ENCODE results near the gene ZNF337.
"Not testable (repeated sequence)": the region's sequence is repeated elsewhere in the genome, so short reads cannot be mapped to it uniquely, and the experiment has no call there.

Gene ZNF337

DNA sequence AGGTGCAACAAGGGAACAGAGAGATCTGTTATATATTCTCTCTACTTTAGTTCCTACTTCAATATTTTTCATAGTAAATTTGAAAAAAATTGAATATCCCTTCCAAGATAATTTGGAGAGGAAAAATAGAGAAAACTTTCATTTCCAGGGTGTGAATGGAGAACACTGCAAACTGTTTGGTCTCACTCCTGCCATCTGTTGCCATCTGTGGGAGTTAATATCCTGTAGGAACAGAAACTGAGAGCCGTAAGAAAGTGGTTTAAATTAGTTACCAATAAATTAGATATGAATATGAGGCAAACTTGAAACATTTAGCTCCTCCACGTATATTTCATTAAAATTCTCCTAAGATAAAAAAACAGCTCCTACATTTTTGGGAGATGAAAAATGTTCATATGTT, 4.2 kb downstream of the ZNF337 start:
- DNase-seq (ENCODE audit: low spot score): no peak

DNA sequence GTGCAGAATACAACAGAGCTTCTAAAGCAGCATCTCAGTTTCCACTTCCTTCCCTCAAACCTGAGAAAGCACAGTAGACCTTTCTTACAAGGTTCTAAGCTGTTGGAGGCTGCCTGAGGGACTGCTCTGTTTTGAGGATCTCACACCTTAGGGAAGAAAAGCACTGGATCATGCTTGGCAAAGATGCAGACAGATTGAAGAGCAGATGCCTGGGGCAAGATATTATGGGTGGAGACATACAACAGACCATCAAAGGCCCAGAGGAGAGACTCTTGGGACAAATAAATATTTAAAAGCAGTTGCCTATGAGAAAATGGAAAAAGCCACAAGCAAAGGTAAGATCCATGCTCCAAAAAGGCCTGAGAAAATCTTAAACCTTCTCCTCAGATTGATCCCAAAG, 6.2 kb downstream of the ZNF337 start:
- no peak for DNase-seq (ENCODE audit: low spot score)

DNA sequence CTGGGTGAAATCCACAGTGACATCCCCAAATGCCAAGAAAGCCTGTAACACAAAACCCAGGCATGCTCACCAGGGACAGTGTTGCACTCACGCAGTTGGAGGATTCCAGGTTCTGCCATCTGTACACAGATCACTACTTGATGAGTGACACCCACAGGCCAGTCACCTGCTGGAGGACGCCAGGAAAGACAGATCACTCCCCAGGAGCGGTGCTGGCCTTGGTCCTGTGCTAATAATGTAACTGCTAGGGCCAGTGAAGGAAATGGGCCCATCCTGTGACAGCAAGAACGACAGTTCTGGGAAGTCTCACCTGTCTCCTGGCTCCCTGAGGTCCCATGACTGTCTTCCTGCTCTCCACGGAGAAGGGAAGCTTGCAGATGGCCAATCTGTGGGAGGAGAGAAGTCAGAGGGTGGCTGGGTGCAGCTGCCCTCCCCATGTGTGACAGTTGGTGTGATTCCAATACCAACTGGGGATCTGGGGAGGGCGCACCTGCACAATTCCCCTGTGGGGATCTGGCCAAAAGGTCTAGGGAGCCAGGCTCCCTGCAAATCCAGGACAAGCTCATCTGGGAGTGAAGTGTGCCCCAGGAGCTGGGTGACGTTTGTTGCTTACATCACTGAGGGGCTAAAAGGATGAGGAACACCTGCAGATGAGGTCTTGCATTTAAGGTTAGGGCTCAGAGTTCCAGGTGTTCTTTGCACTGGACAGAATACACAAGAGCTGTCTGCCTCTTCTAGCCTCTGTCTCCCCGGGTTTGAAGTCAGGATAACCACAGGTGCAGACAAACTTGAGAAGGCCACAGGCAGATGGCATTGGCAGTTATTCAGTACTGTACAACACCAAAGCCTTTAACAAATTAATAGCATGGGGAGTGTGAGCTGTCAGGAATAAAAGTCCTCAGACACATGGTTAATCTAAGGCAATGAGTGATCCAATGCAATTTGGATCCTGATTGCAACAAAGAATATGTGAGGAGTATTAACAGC, 10.3 kb downstream of the ZNF337 start:
- DNase-seq (ENCODE audit: low spot score): no peak

DNA sequence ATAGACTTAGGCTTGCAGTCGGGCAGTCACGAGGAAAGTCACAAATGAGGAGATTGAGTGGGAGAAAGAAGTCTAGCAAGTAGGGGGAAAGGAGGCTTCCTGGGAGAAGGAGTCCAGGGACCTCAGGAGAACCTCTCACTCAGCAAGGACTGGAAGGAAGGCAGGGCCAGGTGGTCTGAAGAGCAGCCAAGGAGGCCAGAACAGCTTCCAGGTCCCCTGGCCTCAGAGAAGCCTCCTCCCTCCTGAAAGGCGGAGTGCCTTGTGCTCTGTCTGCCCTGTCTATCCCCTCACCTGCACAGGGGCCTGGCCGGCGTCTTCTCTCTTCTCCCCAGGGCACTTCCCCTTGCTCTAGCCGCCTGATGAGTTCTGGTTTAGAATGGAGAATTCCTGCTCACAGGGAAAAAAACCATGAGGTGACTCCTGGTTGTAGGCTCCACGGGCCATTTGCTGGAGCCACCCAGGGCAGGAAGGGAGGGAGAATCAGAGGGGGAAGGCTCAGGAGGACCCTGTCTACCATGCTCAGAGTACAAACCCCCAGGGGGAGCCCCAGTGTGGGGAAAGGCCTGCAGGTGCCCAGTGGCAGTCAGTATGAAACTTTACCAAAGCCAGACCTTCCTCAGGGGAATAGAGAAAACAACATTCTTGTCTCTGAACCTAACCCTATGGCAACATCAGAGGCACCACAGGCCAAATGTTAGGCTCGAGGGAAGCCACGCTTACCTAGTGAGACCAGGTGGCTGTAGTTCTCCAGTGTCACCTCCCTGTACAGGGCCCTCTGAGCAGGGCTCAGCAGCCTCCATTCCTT, 11.2 kb downstream of the ZNF337 start:
- no peak for DNase-seq (ENCODE audit: low spot score)

DNA sequence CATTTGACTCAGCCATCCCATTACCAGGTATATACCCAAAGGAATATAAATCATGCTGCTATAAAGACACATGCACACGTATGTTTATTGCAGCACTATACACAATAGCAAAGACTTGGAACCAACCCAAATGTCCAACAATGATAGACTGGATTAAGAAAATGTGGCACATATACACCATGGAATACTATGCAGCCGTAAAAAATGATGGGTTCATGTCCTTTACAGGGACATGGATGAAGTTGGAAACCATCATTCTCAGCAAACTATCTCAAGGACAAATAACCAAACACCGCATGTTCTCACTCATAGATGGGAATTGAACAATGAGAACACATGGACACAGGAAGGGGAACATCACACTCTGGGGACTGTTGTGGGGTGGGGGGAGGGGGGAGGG, 12.8 kb downstream of the ZNF337 start:
- not testable (repeated sequence) for DNase-seq (ENCODE audit: low spot score)

DNA sequence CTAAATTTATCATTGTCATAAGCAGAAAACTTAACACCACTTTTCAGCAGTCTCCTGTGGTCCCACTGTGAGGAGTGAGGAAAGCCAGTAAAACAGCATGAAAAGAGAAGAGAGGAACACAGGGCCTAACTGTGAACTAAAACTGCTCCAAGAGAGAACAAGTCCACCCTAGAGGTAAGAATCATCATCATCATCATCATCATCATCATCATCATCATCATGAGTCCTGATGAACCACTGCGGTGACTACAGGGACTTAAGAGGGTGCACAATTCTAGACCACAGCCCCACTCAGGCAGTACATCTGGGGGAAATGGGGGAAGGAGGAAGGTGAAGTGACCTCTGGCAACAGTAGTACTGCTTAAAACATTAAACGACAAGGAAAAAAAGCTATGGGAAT, 13.6 kb downstream of the ZNF337 start:
- DNase-seq (ENCODE audit: low spot score): no peak

DNA sequence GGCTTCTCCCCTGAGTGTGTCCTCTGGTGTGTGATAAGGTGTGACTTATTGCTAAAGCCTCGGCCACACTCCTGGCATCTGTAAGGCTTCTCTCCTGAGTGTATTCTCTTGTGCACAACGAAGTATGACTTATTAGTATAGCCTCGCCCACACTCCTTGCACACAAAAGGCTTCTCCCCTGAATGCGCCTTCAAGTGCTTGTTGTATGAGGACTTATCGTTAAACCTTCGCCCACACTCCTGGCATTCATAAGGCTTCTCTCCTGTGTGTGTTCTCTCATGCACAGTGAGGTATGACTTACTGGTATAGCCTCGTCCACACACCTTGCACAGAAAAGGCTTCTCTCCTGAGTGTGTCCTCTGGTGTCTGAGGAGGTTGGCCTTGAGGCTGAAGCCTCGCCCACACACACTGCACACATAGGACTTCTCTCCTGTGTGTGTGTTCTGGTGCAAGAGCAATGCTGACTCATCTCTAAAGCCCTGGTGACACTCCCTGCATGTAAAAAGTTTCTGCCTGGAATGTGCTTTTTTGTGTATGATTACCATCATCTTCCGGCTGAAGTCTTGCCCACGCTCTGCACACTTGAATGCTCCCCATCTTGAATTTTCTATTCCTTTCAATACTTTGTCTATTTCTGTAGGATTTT, 20.4 kb downstream of the ZNF337 start:
- no peak for DNase-seq (ENCODE audit: low spot score)

DNA sequence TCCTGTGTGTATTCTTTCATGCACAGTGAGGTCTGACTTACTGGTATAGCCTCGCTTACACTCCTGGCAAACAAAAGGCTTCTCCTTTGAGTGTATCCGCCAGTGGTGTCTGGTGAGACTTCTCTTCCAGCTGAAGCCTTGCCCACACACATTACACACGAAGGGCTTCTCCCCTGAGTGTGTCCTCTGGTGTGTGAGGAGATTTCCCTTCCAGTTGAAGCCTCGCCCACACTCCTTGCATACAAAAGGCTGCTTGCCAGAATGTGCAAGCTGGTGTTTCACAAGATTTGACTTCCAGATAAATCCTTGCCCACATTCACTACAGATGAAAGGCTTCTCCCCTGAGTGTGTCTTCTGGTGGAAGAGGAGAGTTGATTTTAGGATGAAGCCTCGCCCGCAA, 21.5 kb downstream of the ZNF337 start:
- DNase-seq (ENCODE audit: low spot score): no peak

DNA sequence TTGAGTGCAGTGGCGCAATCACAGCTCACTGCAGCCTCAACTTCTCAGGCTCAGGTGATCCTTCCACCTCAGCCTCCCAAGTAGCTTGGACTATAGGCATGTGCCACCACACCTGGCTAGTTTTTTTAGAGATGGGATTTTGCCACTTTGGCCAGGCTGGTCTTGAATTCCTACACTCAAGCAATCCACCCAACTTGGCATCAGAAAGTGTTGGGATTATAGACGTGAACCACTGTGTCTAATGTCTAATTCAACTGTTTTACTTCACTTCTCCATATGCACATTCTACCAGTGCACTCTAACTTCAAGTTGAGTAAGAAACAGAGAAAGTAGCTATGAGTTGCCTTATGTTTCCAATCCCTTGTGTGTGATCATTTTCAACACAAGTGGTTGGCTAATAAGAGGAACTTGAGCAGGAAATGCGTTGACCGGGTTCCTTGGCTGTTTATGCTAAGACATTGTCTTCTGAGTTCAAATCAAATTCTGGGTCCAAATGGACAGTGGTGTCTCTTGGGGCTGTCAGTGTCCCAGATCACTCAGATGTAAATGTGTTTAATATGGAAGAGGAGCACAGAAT, 23.9 kb downstream of the ZNF337 start:
- no peak for DNase-seq (ENCODE audit: low spot score)

DNA sequence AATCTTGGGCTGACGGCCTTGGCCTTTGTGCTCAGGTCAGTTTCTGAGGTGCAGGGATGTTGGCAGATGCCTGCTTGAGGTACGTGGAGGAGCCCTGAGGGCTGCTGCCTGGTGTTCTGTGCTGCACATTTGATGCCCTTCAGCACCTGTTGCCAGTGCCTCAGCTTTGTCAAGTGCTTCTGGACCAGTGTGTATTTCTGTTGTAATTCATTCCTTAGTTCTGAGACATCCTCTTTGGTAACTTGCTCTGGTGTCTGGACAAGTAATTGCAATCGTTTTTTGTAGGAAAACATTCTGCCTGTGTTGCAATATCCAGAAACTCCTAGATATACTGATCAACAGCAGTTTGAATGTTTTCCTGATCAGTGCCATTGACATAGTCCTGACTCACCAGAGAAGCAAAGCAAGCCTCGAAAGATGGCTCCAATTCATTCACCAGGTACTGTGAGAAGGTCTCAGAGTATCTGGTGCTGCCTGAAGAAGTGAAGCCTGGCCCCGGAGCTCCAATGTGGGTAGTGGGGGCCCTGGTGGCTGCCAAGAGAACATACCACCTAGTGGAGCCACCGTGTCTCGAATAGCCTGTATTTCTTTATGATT, 26.7 kb downstream of the ZNF337 start:
- DNase-seq (ENCODE audit: low spot score): no peak

DNA sequence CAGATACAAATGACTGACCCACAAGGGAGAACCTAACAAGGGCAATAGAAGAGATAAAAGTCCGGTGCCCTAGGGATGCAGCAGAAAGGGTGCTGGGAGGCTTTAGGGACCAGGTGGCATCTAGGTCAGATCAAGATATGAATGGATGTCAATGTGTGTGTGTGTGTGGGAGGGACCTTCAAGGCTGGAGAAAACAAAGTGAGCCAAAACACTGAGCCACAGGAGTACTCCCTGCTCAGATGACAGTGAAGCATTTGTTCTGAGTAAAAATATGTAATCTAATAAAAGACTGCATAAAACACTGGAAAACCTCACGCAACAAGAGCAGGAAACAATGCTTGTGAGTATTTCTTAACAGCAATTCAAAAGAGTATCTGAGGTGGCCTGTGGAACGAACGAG, 28.2 kb downstream of the ZNF337 start:
- no peak for DNase-seq (ENCODE audit: low spot score)

DNA sequence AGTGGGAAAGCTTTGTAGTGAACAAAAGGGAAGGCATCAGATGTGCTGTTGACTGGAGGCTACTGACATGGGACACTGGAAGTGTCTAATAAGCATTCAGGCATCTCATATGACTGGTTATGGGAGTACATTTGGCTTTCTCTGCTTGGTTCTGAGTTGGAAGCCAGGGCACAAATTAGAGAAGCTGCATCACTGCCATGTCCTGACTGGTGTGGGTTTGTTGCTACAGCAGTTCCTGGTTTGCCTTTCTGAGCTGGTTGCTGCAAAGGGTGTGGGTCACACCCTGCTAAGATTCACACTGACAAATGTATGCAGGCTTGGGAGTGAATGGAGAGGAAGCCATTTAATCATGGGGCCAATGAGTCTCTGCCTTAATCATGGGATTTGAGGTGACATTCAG, 36.7 kb downstream of the ZNF337 start:
- no peak for DNase-seq (ENCODE audit: low spot score)

DNA sequence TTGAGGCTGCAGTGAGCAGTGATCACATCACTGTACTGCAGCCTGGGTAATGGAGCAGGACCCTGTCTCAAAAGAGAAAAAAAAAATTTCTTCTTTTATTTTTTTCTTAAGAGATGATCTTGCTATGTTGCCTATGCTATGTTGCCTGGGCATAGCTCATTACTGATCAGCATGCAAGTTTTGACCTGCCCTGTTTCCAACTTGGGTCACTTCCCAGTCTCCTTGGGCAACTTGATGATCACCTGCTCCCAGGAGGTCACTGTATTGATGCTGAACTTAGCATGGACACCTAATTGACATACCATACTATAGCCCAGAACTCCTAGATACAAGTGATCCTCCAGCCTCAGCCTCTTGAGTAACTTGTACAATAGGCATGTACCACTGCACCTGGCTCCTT, 42.2 kb downstream of the ZNF337 start:
- no peak for DNase-seq (ENCODE audit: low spot score)

DNA sequence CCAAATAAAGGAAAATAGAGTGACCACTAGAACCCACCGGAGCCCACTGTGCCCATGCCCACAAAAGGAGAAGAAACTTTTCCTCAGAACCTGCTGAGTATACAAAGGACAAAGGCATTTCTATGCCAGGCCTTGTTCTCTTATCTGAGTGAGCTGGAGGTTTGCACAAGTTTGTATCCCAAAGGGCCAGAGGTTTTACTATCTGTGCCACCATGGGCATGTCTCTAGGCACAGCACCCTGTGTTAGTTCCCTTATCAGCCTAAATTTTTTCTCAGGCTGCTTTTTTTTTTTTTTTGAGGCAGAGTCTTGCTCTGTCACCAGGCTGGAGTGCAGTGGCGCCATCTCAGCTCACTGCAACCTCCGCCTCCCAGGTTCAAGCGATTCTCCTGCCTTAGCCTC, 43.8 kb downstream of the ZNF337 start:
- DNase-seq (ENCODE audit: low spot score): not testable (repeated sequence)

DNA sequence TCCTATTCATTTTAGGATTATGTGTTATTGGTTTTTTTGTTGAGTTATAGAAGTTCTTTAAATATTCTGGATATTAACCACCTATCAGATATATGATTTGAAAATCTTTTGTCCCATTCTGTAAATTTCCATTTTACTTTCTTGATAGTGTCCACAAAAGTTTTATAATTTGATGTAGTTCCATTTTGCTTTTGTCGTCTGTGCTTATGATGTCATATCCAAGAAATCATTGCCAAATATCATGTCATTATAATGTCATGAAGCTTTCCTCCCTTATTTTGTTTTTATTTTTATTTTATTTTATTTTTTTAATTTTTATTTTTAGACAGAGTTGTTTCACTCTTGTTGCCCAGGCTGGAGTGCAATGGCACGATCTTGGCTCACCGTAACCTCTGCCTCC, 51.8 kb downstream of the ZNF337 start:
- no peak for DNase-seq (ENCODE audit: low spot score)

DNA sequence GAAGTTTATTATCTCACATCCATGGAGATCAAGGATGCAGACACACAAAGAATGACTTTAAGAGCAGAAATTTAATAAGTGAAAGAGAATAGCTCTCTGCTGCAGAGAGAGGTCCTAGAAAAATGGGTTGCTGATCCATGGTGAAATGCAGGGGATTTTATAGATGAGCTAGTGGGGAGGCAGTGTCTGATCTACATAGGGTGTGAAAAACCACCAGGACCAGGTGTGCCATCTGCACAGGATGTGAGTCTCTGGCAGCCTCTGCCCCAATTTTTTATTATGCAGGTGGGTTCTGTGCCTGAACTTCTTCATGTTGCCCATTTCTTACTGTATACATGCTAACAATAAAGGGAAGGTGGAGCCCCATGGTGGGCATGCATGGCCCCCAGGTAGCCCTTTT, 52.9 kb downstream of the ZNF337 start:
- no peak for DNase-seq (ENCODE audit: low spot score)

DNA sequence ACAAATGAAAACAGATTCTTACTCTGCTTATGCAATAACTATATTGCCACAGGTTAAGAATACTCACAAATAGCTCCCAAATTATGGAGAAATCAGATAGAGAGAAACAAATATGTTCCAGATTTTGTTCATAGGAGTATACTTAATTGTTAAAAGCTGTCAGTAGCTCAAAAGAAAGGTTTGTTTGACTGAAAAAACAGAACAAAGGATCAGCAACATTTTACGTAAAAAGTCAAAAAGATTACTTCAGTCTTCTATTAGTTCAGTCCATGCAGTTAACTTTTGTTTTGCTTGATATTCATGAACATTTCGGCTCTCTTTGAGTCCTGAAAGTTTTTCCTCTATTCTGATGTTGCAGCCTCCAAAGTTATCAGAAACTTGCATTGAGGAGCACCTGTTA, 59.4 kb downstream of the ZNF337 start:
- DNase-seq (ENCODE audit: low spot score): no peak

DNA sequence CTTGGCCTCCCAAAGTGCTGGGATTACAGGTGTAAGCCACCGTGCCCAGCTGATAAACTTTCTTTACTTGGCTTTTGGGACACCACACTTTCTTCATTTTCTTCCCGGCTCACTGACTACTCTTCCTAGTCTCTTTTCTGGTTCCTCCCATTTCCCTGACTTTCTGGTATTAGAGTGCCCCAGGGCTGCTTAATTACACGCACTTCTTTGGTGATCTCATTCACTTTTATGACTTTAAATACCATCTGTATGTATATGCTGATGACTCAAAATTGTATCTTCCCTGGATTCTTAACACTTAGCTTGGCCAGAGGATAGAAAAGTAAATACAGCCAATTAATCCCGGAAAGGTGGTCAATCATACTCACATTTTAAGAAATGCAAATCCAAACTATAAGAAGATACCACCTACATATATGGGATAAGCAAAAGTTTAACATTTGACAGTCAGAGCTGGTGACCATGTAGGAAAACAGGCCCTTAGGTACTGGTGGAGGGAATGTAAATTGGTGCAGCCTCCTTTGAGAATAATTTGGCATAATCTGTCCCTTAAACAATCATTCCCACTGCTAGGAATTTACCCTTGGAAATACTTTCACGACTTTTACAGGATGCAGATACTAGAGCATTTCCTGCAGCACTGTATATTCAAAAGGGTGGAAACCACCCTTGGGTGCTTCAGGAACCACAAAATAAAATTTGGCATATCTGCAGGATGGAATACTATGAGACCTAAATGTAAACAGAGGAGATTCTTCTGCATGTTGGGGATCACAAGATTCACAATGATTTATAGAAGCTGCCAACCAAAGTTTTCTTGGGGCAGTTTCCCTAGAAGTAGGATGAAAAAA, 63.5 kb downstream of the ZNF337 start:
- no peak for DNase-seq (ENCODE audit: low spot score)

DNA sequence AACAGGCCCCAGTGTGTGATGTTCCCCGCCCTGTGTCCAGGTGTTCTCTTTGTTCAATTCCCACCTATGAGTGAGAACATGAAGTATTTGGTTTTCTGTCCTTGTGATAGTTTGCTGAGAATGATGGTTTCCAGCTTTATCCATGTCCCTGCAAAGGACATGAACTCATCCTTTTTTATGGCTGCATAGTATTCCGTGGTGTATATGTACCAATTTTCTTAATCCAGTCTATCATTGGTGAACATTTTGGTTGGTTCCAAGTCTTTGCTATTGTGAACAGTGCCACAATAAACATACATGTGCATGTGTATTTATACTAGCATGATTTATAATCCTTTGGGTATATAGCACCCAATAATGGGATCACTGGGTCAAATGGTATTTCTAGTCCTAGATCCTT, 66.0 kb downstream of the ZNF337 start:
- not testable (repeated sequence) for DNase-seq (ENCODE audit: low spot score)

DNA sequence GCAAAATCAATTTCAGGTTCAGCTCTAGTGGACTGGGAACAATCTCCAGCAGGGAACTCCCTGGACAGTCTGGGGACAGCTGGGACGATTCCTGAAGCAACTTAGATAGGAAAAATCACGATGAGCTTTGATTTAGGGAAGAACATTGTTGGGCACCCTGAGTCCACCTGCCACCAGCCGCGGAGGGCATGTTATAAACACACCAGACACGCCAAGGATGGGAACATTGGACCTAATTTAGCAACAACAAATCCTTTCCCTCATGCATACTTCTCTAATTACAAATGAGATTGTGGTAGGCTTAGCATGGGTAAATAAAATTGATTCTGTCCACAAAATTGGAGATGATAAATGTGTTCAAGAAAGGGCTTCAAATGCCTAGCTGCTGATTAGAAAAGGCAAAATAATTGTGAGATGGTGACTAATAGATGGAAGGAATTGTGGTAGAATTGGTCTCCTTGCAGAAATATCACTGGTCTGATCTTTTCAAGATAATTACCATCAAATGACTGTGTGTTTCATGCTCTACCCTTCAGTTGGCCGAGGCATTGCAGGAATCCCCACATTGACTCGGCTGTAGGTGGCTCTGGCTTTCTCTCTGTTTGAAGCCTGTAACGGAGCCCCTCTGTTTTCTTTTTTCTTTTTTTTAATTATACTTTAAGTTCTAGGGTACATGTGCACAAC, 66.7 kb downstream of the ZNF337 start:
- no peak for DNase-seq (ENCODE audit: low spot score)
